Measurements from ENCODE around the gene ASPSCR1.
A peak's percentile ranks its signal among the peaks of the same experiment; 100 is the strongest.
"Not testable (repeated sequence)": the region's sequence is repeated elsewhere in the genome, so short reads cannot be mapped to it uniquely, and the experiment has no call there.

The ASPSCR1 gene

DNA sequence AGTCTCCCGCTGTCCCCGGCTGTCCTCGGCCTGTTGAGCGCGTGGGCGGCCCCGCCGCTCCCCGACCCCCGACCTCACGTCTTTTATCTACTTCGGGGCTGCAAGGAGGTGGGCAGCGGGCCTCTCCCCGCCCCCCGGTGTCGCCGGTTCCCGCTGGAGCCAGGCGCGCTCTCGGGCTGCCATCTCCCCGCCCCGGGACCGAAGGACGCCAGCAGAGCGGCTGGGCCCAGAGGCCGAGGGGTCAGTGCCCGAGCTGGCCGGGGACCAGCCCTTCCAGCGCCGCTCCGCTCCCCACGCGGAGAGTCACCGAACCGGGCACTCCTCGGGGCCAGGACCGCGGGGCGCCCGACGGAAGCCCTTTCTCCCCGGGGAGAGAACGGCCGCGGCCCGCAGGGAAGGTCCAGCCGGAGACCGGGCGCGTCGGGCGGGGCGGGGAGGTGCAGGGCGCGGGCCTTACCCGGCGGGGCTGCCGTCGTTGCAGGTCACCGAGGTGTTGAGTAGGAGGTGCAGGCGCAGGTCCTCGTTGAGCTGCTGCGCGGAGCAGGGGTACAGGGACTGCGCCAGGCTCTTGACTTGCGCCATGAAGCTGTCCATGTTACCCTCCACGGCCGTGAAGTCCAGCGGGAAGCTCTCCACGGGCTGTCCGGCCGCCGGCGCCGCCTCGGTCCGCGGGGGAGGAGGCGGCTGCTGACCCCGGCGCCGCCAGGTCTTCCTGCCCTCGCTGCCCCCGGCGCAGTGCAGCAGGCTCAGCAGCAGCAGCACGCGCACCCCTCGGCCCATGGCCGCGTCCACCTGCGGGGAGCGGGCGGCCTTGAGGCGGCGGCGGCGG, 17.1 kb upstream of the ASPSCR1 start:
- peak in 1 of 2 experiments; percentile 46 for DNase-seq

DNA sequence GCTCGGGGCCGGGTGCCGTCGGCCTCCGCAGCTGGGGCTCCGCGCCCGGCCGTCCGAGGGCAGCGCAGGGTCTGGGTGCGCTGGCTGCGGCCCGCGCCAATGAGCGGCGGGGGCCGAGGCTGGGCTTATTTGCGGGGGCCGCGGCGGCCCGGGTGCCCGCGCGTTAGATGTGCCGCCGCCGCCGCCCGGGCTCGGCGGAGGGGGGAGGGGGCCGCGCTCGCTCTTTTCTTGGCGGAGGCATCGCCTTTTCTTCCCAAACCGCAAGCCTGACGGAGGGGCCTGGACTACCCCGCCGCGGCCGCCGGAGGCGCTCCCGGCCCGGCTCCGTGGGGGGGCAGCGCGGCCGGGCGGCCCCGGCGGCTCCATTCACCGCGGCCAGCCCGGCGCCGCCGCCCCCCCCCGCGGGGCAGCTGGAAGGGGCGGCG, 16.3 kb upstream of the ASPSCR1 start, which contains the start of gene NOTUM:
Gene NOTUM (minus strand): TSS at position 101 of the 425 bp plus-strand sequence. CDS start 278 bp downstream, outside the sequence.
- peak in 1 of 2 experiments; percentile 46 for DNase-seq

DNA sequence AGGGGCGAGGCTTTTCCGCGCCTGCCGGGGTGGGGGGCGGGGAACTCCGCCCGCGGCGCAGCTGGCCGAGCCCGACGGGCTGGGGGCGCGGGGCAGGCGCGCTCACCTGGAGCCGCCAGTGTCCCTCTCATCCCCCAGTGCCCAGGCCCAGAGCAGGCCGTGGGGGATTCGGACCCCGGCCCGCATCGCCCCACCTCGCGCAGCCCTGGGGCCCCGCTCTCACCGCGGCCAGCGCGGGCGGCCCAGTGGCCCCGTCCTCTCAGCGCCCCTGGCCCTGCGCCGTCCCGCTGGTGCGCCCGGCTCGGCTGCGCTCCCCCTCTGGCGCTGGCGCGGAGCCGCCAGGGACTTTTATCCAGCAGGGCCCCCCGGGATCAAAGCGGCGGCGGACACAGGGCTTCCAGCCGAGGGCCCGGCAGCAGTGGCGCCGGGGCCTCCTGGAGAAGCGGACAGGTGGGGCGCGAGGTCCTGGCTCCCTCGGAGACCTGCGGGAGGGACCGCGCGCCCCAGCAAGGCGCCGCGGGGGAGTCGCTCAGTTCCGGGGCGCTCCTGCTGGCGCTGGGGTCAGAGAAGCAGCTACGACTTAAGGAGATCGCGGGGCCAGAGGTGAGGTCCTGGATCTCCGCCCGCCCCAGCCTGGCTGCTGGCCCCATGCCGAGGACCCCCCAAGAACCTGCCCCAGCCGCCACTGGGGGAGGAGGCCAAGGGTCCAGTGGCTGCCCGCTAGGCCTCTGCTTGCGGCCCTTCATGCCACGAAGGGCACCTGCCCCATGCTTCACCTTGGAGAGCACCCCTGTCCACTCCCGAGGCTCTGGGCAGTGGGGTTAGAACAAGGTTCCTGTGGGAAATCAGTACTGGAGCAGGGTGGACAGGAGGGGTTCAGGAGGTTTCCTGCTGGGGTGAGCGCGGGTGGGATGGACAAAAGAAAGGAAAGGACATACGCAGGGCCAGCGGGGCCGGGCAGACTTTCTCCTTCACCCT, 15.6 kb upstream of the ASPSCR1 start:
- DNase-seq: no peak

DNA sequence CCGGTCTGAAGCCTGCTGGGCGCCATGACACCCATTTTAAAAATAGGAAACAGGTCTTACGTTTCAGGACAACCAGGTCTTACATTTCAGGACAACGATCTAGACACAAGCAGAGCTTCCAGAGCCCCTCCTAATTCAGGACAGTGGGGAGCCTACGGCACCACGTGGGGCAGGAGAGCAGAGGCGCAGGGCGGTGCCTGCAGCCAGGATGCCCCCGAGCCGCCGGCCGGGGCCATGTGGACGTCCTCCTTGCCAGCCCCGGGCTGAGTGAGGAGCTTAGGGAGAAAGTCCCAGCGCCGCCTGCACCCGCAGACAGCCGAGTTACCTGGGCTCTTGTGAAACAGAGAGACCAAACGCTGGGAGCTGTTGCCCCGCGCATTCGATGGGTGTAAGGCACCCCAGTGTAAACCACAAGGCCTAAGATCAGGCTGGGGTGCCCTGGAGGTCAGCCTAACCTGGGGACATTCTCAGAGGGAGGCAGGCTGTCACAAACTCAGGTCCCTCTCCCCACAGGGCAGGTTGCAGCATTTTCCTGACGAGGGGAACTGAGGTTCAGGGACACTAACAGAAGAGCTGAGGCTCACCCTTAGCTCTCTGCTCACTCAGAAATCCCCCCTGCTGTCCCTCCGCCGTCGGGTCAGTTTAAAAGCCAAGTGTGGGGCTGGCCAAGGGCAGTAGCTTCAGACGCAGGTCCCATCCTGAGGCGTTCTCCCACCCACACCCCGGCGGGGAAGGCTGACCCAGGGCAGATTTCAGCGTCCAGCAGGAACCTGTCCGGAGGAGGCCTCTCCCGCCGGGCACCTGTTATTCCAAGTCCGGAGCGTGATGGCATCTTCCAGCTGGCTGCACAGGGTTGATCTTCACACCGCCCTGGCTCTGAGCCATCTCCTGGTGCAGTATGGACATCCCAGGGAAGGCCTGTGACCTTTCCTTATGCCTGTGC, 14.7 kb upstream of the ASPSCR1 start:
- peak in 1 of 2 experiments; percentile 24 for DNase-seq

DNA sequence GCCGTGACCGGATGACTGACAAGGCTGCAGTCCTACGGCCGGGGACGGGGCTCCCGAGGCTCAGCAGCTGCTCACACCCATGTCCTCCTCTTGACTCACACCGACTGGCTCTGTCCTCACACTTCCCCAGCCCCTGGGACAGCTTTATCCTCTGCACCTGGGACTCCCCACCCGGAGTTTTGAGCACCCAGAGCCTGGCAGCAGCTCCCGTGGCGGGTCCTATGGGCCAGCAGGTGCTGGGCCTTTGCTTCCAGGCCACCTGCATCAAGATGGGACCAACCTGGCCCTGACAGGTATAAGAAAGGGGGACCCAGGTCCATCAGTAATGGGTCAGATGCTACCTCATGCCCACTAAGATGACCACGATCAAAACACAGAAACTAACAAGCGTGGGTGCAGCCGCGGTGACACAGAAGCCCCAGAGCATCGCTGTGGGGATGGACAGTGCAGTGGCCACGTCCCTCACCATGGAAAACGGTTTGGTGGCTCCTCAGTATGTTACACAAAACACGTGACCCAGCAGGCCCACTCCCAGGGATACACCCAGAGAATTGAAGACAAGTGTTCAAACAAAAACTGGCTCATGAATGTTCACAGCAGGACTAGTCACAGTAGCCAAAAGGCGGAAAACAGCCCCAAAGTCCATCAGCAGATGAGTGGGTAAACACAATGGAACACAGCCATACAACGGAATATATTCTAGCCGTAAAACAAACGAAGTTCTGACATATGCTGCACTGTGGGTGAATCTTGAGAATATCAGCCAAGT, 13.2 kb upstream of the ASPSCR1 start:
- no peak for DNase-seq

DNA sequence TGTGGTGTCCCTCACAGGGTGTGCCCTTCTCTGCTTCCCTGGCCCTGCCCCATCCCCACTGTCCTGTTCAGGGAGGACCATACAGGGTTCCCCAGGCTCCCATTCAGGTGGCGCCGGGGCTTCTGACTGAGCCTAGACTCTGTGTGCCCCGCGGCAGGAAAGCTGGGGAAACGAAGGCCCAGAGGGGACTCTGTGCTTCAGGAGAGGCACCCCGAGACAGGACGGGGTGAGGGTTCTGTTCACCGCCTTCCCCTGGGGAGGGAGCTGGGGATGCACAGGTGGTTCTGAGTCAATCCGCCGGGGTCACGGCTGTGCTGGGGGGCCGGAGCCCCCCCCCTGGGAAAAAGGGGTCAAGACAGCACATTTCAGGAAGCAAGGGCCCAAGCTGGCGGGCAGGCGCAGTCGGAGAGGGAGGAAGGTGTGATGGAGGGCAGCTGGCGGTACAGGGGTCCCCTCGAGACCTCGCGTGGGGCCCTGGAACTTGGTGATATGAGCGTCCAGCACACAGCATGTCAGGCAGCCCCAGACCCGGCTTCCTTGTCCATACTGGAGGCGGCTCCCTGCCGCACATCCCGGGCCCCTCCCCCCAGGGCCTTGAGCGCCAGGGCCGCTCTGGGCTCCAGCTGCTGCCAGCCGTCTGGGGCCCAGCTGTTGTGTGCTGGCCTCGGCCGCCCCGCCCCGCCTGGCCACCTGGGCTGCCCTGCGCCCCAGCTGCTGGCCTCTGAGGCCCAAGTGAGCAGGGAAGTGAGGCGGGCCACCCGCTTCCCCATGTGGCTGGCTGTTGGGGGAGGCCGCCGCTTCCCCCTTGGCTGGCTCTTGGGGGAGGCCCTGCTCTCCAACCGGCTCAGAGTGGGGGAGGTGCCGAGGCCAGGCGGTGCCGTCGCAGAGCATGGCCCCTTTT, 10.8 kb upstream of the ASPSCR1 start:
- peak in 1 of 2 experiments; percentile 58 for DNase-seq

GRCh38 chr17:81967244-81967532, 10.2 kb upstream of the ASPSCR1 start:
- DNase-seq: no peak

DNA sequence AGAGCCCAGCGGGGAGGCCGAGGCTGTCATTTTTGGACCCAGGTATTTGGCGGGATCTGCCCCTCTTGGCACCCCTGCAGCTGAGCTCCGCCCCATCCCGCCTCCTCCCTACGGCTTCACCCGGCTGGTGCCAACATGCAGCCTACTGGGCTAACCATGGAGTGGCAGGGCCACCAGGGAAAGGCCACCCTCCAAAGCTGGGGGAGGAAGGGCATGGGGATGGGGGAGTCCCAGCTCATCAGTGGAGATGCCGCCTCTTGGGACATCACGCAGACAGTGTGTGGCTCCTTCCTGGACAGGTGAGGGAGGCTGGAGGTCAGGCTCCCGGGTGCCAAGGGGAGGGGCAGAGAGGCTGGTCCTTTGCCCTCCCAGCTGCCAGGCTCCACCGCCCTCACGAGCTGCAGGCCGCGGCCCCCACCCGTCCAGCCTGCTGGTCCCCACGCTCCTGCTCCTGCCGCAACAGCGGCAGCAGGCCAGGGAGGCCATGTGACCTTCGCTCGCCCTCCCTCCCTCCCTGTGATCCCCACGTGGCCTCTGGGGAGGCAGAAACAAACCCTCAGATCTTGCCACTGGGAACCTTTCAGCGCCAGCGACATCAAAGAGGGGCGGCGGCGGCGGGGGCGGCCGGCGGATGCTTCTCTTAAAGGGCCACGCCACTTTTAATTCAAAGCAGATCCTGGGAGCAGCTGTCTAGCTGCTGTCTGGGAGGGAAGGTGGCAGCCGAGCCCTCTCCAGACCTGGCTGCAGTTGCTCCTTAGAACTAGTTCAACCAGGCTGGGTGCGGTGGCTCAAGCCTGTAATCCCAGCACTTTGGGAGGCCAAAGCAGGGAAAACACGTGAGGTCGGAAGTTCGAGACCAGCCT, 9.7 kb upstream of the ASPSCR1 start:
- peak; percentile 41 to 78 for DNase-seq

- no peak for DNase-seq
These were observed 9.1 kb upstream of the ASPSCR1 start for GRCh38 chr17:81968396-81968745.

DNA sequence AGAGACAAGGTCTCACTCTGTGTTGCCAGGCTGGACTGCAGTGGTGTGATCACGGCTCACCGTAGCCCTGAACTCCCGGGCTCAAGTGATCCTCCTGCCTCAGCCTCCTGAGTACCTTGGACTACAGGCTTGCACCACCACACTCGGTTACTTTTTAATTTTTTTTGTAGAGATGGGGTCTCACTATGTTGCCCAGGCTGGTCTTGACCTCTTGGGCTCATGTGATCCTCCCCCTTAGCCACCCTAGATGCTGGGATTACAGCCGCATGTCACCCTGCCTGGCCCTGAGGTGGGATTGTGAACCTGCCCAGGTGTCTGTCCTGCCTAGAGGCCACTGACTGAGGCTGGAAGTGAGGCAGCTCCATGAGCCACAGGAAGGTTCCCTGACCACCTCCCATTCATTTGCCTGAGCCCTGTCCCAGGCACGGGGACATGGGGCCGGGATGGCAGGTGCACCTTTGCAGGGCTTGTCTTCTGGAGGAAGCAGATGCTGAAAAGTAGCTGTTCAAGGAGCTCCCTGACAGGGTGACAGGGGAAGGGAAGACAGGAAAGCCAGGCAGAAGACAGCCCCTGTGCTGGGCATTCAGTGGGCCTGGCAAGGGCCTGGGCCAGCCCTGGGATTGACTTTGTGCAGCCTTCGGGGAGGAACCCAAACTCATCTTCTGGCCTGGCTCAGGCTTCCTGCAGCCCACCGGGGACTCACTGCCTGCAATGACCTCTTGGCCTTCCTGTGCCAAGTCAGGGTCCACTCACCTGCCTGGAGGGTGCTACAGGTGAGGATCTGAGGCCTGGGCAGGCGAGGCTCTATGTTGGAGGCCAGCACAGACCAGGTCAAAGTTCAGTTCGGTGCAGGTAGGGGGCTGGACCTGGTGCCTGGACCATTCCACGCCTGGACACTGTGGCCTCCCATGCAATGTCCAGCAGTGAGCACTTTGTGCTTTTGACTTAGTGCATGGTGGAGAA, 8.3 kb upstream of the ASPSCR1 start:
- DNase-seq: no peak

DNA sequence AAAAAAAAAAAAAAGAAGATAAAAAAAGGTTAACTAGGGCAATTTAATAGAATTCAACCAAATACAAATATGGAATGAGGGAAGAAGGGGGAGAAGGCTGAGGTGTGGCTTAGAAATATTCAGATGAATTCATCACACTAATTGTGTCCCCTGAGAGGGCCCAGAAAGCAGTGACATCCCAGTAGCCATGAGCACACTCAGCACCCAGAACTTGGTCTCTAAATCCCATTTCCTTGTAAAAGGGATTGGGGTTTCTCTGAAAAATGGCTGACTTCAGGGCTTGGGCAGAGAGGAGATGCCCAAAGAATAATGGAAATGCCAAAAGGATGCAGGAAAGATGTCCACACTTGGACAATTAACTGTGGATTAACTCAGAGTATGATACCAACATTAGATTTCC, 4.0 kb upstream of the ASPSCR1 start:
- DNase-seq: no peak

DNA sequence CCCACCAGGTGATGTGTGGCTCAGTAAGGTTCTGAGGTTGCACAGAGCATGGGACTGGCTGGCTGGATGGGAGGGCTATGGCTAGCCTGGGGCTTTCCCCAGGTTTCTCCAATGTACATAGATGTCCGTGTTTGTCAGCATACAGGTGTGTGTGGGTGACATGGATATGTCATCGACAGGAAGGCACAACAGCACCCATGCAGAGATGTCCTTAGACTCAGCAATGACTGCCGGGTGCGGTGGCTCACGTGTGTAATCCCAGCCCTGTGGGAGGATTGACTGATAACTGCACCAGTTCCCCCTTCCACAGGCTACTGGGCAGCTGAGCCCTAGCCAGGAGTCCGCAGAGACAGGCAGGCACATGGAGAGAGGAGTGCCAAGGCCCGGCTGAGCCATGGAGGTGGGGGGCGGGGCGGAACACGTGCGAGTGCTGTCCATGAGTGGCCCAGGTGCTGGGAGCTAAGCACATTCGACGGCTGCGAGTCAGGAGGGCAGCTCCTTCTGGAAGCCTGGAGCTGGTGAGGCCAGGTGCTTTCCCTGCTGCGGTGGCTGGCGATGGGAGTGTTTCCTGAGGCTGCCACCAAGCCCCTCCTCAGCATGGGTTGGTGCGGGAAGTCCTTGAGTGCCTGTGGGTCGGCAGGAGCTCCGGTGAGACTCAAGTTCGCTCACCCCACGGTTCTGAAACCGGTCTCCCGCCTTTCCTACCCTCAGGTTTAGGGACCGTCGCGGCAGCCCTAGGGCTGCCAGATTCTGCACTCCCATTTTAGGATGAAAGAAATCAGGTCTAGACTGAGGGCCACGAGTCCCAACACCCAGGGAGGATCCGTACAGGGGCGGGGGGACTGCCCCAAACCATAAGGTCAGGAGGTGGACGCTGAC, 858 bp upstream of the ASPSCR1 start:
- peak; percentile 44 to 64 for DNase-seq

DNA sequence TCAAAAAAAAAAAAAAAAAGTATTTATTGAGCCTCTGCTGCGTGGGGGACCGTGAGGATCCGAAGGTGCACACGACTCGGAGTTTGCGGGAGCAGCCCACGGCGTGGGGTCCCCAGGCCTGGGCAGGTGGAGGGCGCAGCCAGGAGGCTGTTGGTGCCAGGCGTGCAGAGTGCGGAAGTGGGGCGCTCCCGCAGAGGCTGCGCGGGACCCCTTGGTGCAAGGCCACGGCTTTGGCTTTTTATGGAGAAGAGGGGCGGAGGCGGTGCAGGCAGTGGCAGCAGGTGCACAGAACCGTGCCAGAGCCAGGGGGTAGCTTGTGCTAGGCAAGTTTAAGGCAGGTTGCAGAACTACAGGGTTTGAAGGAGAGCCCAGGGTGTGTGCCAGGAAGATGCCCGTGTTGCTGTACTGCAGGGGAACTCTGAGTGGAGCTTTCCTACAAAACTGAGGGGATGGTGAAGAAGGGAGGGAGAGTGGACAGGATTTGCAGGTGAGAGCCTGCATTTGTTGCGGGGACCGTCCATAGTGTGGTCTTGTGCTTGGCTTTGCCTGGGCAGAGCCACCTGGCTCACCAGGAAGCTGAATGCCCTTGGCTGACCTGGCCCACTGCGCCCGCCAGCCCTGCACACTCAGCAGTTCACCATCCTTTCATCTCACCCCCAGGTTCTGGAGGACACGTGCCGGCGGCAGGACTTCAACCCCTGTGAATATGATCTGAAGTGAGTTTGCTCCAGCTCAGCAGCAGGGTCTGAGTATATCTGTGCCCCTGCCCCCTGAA, 1.3 kb downstream of the ASPSCR1 start:
- no peak for DNase-seq

DNA sequence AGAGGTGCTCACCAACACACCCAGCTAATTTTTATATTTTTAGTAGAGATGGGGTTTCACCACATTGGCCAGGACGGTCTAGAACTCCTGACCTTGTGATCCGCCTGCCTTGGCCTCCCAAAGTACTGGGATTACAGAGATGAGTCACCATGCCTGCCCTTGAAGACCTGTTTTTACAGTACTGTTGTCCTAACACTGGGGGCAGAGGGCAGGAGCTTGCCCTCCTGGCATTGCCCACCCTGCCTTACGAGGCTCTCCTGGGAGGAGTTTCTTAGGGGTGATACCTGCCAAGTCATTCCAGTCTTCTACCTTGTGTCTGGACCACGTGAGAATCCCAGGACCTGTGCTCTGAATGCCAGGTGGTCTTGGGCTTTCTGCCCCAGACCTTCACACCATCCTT, 2.7 kb downstream of the ASPSCR1 start:
- no peak for DNase-seq

GRCh38 chr17:81980707-81981343, 3.4 kb downstream of the ASPSCR1 start:
- DNase-seq: no peak

- DNase-seq: not testable (repeated sequence)
These were observed 4.1 kb downstream of the ASPSCR1 start for GRCh38 chr17:81981511-81981910.

All from NCI-H526 (cell line).